Measurements from ENCODE around the gene PRM2.

- no peak for TF ChIP-seq POLR2A (IDR thresholded peaks at IDR 0.05)
- TF ChIP-seq CTCF (IDR thresholded peaks at IDR 0.05) = no peak
- TF ChIP-seq EP300 (IDR thresholded peaks at IDR 0.05) = no peak
- no peak for TF ChIP-seq POLR2AphosphoS5 (IDR thresholded peaks at IDR 0.05)
Observed at GRCh38 chr16:11258553-11259492, 17.5 kb downstream of the PRM2 start.

Measured in gastroesophageal sphincter (tissue), 3 donors.